GM12878 (cell line): ENCODE measurements around the gene ZNF225. TPM values are rescaled to one million over a fixed set of nuclear protein-coding genes. Genes with fewer than 3 reads are reported as not detected.

Experiments
- CBX5 ChIP-seq: sonication (generic); IDR thresholded peaks from 2 replicates; pipeline ENCODE4 v1.6.1; 2016; ENCODE audit warnings: low read depth, moderate library complexity, mild to moderate bottlenecking, inconsistent platforms
- CREM ChIP-seq: IDR thresholded peaks from 2 replicates; pipeline ENCODE4 v1.6.1; 2014; ENCODE audit warnings: antibody characterized with exemption, low read depth
- CTCF ChIP-seq, 3 experiments: IDR thresholded peaks in 2 of 3; conservative IDR thresholded peaks in 1 of 3; 2 replicates each; pipeline ENCODE4 v1.5.1; 2011; ENCODE audit warnings: low read depth in 3 of 3, low read length in 3 of 3, mild to moderate bottlenecking in 3 of 3, control low read depth in 2 of 3, moderate library complexity in 2 of 3, inconsistent platforms in 1 of 3, mixed read lengths in 1 of 3; ENCODE audit not compliant: control insufficient read depth in 2 of 3, insufficient read depth in 1 of 3; ENCODE audit errors: extremely low read depth in 1 of 3
- EP300 ChIP-seq, 2 experiments: fragments of 150-350 bp in 1 of 2; IDR thresholded peaks; 2 replicates each; pipeline ENCODE4 v1.6.1; 2011 to 2012; ENCODE audit warnings: low read depth in 2 of 2, low read length in 2 of 2, borderline replicate concordance in 1 of 2, improper control_type of control experiment in 1 of 2, inconsistent platforms in 1 of 2; ENCODE audit not compliant: control insufficient read depth in 1 of 2
- GABPA ChIP-seq: IDR thresholded peaks from 2 replicates; pipeline ENCODE4 v1.6.1; 2014; ENCODE audit warnings: antibody characterized with exemption, low read depth, mild to moderate bottlenecking, inconsistent platforms
- IRF3 ChIP-seq: fragments of 450-650 bp; IDR thresholded peaks from 2 replicates; pipeline ENCODE4 v1.6.1; 2014; ENCODE audit warnings: mild to moderate bottlenecking
- POLR2A ChIP-seq: IDR thresholded peaks from 2 replicates; pipeline ENCODE4 v1.6.1; 2011; ENCODE audit warnings: low read depth, mild to moderate bottlenecking, low read length
- PRDM15 ChIP-seq: fragments of 450-650 bp; formaldehyde crosslinking; IDR thresholded peaks from 2 replicates; pipeline ENCODE4 v1.4.0; 2020; ENCODE audit warnings: mild to moderate bottlenecking, moderate library complexity
- SMARCA5 ChIP-seq: fragments of 450-650 bp; IDR thresholded peaks from 2 replicates; pipeline ENCODE4 v1.6.1; 2017; ENCODE audit warnings: mild to moderate bottlenecking
- SPI1 ChIP-seq: IDR thresholded peaks from 2 replicates; pipeline ENCODE4 v1.6.1; 2011; ENCODE audit warnings: low read depth, mild to moderate bottlenecking, low read length, moderate library complexity, borderline replicate concordance; ENCODE audit not compliant: insufficient read depth
- SREBF1 ChIP-seq: IDR thresholded peaks from 2 replicates; pipeline ENCODE4 v1.6.1; 2012; ENCODE audit warnings: mild to moderate bottlenecking, low read length
- STAT3 ChIP-seq: IDR thresholded peaks from 2 replicates; pipeline ENCODE4 v1.6.1; 2011; ENCODE audit warnings: low read depth, low read length, improper control_type of control experiment
- USF2 ChIP-seq: IDR thresholded peaks from 2 replicates; pipeline ENCODE4 v1.6.1; 2011; ENCODE audit warnings: low read depth, low read length, improper control_type of control experiment, borderline replicate concordance
- polyA plus RNA-seq, 11 experiments: library from polyadenylated mRNA; depleted of rRNA in 4 of 11; unstranded in 6 of 11; stranded (reverse) in 5 of 11; fragments of >200 nt; fragmentation: Nextera tagmentation in 4 of 11; fragmentation: Illumina TruSeq in 1 of 11; extraction: Ambion mirVana in 4 of 11; extraction: Trizol in 1 of 11; gene quantifications; 1 replicate in 1 of 11; 2 replicates in 10 of 11; pipeline versions ENCODE4 v1.2.1 to v1.2.3, GENCODE V29; 2011 to 2016; ENCODE audit warnings: inconsistent platforms in 2 of 11, missing spikeins in 2 of 11, low read depth in 1 of 11
- total RNA-seq, 4 experiments: library from RNA; depleted of rRNA in 3 of 4; stranded (reverse); fragments of >200 nt in 3 of 4; fragmentation: Illumina TruSeq in 1 of 4; extraction: Trizol in 1 of 4; gene quantifications; 2 replicates each; pipeline versions ENCODE4 v1.2.1 to v1.2.3, GENCODE V29; 2013 to 2021
- TF ChIP-seq, protein P1 (sequence below): IDR thresholded peaks from 2 replicates; pipeline ENCODE4 v1.6.1; 2011; ENCODE audit warnings: borderline replicate concordance, low read depth, mild to moderate bottlenecking, moderate library complexity, mixed read lengths, low read length; ENCODE audit not compliant: insufficient read depth; ENCODE audit errors: extremely low read length
- TF ChIP-seq, protein P2 (sequence below): IDR thresholded peaks from 2 replicates; pipeline ENCODE4 v1.6.1; 2012; ENCODE audit warnings: low read length, inconsistent platforms

Gene ZNF225
- total and polyA plus RNA-seq, 10 of the 15 experiments (the other 5 are each of a cell fraction or from before 2014, with no cell fraction given) = 1.3 to 4.4 (median 2.6) TPM

- TF ChIP-seq, protein P1, sequence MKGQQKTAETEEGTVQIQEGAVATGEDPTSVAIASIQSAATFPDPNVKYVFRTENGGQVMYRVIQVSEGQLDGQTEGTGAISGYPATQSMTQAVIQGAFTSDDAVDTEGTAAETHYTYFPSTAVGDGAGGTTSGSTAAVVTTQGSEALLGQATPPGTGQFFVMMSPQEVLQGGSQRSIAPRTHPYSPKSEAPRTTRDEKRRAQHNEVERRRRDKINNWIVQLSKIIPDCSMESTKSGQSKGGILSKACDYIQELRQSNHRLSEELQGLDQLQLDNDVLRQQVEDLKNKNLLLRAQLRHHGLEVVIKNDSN = no peak
- TF ChIP-seq CBX5 = no peak
- TF ChIP-seq SPI1 = peak; percentile 79
- TF ChIP-seq CREM = peak; percentile 95
- peak; percentile 90 for TF ChIP-seq GABPA
- no peak for TF ChIP-seq PRDM15 (CRISPR knock-in tag)
- peak; percentile 71 for TF ChIP-seq POLR2A
- 0 out of 2 replicates have a peak, but pooled peaks have one; percentile 71 for TF ChIP-seq STAT3
- TF ChIP-seq CTCF (IDR thresholded peaks at IDR 0.05 in 2 of 3, conservative IDR thresholded peaks at IDR 0.05 in 1 of 3; ENCODE audit: control insufficient read depth in 2 of 3, extremely low read depth in 1 of 3, insufficient read depth in 1 of 3, low read depth in 3 of 3, low read length in 3 of 3) = no peak
- TF ChIP-seq, protein P2, sequence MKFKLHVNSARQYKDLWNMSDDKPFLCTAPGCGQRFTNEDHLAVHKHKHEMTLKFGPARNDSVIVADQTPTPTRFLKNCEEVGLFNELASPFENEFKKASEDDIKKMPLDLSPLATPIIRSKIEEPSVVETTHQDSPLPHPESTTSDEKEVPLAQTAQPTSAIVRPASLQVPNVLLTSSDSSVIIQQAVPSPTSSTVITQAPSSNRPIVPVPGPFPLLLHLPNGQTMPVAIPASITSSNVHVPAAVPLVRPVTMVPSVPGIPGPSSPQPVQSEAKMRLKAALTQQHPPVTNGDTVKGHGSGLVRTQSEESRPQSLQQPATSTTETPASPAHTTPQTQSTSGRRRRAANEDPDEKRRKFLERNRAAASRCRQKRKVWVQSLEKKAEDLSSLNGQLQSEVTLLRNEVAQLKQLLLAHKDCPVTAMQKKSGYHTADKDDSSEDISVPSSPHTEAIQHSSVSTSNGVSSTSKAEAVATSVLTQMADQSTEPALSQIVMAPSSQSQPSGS = no peak
- TF ChIP-seq SMARCA5 = no peak
- TF ChIP-seq IRF3 = 0 out of 2 replicates have a peak, but pooled peaks have one; percentile 17
- peak; percentile 91 for TF ChIP-seq SREBF1
- TF ChIP-seq EP300 (IDR thresholded peaks at IDR 0.05; ENCODE audit: borderline replicate concordance in 1 of 2, control insufficient read depth in 1 of 2, low read depth in 2 of 2, low read length in 2 of 2) = no peak
- TF ChIP-seq USF2 = no peak; the same call in 1 of the 2 replicates
Measured at GRCh38 chr19:44113138-44113783, at the start of gene ZNF225 (continued).
